OCI-LY3 (cell line): ENCODE measurements around the gene APIP.

ENCODE experiments used
- CTCF ChIP-seq: fragments of 200-600, 300-600 bp; sonication (generic); IDR thresholded peaks from 2 replicates; pipeline ENCODE4 v1.5.1; 2014; ENCODE audit warnings: antibody characterized with exemption, low read length, low read depth
- EZH2phosphoT487 ChIP-seq: fragments of 200-600 bp; shearing (Covaris generic); IDR thresholded peaks from 2 replicates; pipeline ENCODE4 v1.6.1; 2018; ENCODE audit warnings: antibody characterized with exemption, mixed run types, low read depth

GRCh38 chr11:34874202-34874601 is 42.0 kb downstream of the APIP start:
- TF ChIP-seq CTCF (no peak), EZH2phosphoT487 (no peak)
